Ecto neural progenitor cell (in vitro differentiated cells): ENCODE measurements around the gene ACTL6A.
"Not testable (repeated sequence)": the region's sequence is repeated elsewhere in the genome, so short reads cannot be mapped to it uniquely, and the experiment has no call there.

Experiments
- DNase-seq: peaks from one replicate; pipeline ENCODE4 v3.0.0-alpha.2; 2018; ENCODE audit warnings: low spot score

ACTL6A gene

DNA sequence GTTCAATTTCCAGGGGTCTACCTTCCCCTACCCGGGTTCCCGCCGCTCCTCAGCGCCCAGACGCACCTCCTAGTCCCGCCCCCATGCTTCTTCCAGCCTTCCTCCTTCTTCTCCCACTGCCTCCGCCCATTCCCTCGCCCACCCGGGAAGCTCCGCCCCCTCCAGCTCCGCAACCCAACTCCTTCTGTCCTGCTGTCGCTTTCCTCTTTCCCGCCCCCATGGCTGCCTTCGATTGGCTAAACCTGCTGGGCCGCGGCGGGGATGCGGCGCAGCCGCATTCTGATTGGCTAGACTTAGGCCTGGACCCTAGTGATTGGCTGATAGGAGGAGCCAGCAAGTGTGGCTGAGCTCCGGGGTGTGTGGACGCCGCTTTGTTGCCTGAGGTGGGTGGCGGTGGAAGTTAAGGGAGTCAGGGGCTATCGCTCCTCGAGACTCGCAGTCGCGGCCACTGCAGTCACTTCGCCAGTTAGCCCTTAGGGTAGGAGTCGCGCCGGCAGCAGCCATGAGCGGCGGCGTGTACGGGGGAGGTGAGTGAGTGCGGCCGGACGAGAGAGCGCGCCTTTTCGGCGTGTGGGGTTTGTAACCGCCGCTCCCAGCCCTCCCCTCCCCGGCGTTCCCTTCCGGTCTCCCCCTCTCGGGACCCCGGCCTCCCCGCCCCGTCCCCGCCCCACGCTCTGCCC lies at the start of gene ACTL6A:
Gene ACTL6A, plus strand, starts transcription at position 336 of the 680 bp plus-strand sequence. Its CDS starts 167 bp downstream, at position 503.
- DNase-seq: peak; percentile 100

DNA sequence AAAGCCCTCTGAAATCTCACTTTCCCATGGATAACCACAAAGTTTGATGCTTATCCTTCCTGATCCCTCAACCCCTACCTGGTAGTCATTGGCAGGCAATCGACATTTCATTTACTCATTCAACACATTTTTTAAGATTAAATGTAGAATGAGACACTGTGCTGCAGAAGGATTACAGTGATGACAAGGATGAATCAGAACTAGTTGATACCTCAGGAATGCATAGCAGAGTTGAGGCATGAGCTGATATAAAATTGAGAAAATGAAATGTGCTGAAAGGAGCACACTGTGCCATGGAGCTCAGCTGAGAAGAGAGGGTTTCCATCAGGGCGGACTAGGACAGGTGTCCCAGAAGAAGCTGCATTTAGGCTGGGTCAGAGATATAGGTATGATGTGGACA lies 48.9 kb upstream of the ACTL6A start:
- no peak for DNase-seq

DNA sequence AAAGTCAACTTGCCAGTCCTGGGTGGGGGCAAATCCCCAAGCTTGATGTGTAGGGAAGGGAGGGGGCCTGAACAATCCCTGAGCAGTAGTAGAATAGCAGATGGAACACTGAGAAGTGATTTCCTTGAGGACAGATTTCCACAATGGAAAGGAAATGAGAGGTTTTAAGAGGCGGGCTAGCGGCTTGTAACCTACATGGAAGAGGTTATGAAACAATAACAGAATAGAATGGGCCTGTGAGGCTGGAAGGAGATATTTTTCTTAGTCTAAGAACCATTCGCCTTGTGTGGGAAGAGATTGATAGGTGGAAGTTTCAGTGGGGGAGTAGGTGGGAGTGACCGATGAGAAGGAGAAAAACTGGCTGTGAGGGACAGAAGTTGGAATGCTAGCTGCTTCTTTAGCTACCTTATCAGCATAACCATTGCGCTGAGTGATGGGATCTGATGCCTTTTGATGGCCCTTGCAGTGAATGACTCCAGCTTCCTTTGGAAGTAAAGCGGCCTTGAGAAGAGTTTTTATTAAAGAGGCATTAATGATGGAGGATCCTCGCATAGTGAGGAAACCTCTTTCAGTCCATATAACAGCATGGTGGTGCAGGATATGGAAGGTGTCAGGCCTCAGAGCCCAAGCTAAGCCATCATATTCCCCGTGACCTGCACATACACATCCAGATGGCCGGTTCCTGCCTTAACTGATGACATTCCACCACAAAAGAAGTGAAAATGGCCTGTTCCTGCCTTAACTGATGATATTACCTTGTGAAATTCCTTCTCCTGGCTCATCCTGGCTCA lies 46.1 kb upstream of the ACTL6A start:
- not testable (repeated sequence) for DNase-seq

- DNase-seq: no peak
Observed at GRCh38 chr3:179526482-179526881, 36.2 kb upstream of the ACTL6A start.

- DNase-seq: peak; percentile 52
Observed at GRCh38 chr3:179526989-179527391, 35.7 kb upstream of the ACTL6A start.

GRCh38 chr3:179528772-179529171 lies 34.0 kb upstream of the ACTL6A start:
- no peak for DNase-seq

DNA sequence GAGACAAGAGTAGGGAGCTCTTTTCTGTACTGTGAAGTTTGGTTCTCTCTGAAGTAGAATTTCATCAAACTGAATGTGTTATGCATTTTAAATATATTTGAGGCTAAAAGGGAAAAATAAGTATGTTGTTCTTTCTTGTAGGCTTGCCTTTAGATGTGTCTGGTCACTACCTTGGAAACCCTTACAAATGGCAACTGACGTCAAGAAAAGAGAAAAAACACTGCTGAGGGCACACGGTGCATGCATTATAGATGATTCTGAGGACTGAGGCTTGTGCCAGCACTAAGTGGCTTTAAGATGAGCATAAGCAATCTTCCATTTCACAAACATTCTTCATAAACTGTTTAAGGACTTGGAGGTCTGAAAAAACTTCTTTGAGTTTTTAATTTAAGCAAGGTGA lies 31.1 kb upstream of the ACTL6A start:
- DNase-seq: no peak

DNA sequence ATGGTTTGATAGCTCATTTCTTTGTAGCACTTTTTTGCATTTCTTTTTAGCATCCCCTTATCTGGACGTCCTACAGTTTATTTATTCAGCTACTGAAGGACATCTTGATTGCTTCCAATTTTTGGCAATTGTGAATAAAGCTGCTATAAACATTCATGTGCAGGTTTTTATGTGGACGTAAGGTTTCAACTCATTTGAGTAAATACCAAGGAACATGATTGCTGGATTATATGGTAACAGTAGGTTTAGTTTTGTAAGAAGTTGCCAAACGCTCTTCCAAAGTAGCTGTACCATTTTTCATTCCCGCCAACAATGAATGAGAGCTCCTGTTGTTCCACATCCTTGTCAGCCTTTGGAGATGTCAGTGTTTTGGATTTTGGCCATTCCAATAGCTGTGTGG lies 29.5 kb upstream of the ACTL6A start:
- DNase-seq: no peak

DNA sequence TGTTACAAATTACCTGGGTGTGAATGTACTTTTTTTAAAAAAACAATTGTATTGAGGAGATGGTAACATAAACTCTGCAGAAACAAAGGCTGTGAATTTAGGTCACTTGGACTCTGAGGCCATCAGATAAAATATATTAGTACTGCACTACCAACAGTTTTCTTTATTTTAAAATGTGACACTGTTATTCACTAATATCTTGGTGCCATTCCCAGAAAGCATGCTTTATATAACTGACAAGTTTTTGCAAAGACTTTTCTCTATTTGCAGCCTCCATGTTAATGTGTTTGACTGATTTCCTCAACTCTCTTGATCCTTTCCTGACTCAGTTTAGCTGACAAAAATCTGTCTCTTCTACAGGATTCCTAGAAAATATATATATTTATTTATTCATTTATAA lies 26.5 kb upstream of the ACTL6A start:
- no peak for DNase-seq

DNA sequence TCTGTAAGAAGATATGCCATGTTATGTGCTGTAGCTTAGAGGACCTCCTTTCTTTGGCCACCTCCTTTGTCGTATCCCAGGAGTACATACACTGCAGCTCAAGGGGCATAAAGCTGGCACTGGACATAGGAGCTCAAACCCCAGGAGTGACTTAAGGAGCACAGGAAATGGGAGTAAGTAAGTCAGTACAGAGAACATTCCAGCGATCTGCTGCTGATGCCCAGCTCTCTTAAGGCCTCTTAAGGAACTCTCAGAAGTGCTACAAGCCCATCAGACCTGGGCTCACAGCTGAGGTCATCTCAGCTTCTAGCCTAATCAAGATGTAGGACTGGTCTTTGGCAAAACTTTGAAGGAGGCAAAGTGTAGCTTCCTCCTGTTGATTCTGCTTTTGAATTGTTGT lies 21.6 kb upstream of the ACTL6A start:
- DNase-seq: no peak

- DNase-seq: no peak
Observed at GRCh38 chr3:179541596-179541995, 21.1 kb upstream of the ACTL6A start.

- DNase-seq: no peak
Observed at GRCh38 chr3:179542375-179542774, 20.4 kb upstream of the ACTL6A start.

DNA sequence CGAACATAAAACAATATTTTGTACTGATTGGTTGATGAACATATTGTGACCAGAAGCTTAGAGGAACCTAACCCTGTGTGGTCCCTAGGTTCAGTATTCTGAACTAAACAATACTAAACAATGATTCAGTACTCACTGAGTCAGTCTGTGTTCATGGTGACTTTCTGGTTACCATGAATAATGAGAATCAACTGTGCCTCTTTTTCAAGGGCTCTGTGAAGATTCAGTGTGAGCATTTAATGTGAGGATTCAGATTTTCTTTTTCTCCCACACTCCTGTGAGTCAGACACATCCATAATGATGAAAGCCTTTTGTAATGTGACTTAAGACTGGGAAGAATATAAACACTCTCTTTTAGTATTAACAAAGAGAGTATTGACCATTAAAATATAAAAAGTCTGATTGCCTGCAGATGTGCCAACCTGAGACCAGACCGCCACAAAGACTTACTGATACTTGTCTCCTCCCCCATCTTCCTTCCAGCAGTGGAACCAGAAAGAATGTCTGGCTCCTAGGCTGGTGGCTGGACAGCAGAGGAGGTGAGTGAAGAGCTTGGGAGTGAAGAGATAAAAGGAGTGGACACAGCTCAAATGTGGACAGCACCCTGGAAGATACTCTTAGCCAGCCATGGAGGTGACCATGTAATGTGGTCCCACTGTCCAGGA lies 17.6 kb upstream of the ACTL6A start:
- no peak for DNase-seq

DNA sequence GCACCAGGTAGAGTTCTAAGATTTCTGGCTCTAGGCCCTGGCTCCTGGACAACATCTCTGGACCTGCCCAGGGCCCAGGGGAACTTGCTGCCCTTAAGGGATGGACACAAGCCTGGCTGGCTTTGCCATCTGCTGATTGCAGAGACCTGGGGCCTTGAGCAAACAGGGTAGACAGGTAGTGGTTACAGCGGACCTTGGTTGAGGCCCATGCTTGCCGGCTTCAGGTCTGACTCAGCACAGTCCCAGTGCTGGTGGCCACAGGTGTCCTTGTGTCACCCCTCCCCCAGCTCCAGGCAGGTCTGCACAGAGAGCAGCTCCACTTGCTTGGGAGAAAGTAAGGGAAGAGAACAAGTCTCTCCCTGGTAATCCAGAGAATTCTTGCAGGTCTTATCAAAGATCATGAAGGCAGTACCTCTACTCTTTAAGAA lies 15.9 kb upstream of the ACTL6A start:
- DNase-seq: no peak

DNA sequence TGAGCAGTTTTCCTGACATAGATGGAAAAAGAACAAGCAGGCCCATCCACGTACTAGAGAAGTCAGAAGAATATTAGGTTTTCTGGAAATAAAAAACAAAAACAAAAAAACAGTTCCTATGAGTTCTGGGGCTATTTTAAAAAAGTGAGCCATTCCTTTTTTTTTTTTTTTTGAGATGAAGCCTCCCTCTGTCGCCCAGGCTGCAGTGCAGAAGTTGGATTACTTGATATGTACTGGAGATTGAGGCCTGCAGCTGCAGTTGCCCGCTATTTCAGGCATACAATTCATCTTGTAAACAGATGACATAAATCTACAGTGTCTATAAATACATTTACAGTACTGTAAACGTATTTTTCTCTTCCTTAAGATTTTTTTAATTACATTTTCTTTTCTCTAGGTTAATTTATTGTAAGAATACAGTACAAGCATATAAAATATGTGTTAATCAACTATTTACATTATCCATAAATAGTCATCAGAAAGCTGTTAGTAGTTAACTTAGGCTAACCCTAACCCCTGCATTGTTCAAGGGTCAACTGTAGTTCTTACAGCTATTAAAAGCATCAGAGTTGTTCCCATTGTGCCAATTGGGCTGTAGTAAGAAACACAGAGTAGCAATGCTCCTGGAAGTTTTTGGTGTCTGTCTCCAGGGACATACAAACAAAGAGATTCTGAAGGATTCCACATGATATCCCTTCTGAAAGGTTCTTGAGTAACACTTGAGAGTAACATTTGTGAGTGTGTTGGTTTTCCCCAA lies 11.2 kb upstream of the ACTL6A start:
- DNase-seq: no peak

DNA sequence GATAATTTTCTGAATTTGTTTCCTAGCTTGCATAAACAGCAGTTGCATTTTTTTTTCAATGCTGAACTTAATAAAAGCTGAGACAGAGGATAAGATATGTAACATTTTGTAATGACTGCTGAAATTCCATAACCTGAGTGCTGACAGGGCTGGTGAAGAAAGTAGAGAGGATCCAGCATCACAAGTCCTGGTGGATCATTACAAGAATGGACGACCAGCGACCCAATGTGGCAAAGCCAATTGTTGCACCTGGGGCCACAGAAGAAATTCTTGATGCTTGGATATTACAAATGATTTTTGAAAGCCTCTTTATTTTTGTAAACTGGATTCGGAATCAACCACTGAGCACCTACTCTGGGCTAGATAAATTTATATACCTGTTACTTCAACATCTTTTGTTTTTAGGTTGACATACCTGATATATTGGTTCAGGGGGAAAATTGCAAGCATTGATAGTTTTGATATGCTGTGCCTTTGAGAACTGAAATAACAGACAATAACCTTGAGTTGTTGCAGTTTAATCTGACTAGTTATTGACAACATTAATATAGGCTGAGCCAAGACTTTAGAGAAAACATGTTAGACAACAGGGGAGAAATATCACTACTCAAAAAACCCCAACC lies 3.9 kb upstream of the ACTL6A start:
- peak; percentile 63 for DNase-seq

DNA sequence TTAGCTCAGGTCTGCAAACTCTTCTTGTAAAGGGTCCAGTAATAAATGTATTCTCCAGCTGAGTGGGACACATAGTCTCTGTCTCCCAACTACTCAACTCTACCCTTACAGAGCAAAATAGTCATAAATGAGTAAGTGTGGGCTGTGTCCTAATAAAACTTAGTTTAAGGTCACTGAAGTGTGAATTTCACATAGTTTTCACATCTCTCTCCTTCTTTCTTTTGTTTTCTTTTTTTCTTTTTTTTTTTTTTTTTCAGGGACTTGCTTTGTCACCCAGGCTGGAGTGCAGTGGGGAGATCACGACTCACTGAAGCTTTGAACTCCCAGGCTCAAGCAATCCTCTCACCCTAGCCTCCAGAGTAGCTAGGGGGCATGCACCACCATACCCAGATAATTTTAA lies 1.9 kb upstream of the ACTL6A start:
- DNase-seq: no peak

GRCh38 chr3:179563271-179563783 lies 601 bp downstream of the ACTL6A start:
- peak; percentile 80 for DNase-seq

DNA sequence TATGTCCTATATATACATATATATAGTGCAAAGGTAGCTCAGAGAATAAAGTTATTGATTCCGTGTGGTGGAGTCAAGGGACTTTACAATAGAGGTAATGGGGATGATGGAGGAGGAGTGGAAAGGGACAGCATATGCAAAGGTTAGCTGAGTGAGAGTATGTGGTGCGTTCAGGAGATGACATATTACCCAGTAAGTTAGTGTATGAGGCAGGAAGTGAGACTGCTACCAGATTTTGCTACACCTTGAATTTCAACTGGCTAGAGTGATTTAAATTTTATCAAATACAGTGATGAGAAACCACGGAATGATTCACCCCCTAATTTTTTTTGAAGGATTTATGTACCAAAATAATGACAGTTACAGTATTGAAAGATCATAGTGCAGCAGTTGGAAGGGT lies 2.8 kb downstream of the ACTL6A start:
- no peak for DNase-seq

GRCh38 chr3:179580992-179581391 lies 18.3 kb downstream of the ACTL6A start:
- DNase-seq: no peak

DNA sequence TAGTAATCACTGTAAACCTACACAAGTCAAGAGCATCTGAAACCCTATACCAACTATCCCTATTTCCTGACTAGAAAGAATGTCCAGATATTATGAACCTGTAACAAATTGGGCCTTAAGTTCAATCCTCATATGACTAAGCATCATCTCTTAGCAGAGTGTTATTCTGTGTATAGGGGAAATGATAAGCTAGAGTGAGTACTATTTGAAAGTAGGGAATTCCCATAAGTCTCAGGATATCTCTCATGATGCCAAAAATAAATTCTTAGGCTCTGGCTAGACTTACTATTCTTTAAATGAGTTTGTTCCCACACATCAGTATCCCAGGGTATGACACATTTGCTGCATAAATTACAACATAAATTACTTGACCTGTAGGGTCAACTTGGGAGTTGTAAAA lies 26.4 kb downstream of the ACTL6A start:
- DNase-seq: no peak

DNA sequence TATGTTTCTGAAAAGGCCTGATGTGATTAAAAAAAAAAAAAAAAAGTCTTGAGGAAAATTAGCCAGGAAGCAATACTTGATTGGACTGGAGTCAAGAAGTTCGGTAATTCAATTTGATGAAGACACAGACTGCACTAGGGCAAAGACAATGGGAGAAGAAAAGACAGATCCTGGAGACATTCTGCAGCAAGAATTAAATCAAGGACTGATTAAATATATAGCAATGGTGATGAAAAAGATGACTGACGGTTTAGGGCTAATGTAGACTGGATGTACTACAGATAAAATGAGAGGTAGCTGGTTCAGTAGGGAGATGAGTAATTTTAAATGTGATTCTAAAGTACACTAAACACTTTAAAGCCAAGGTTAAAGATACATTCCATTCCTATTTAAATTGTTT lies 27.9 kb downstream of the ACTL6A start:
- DNase-seq: no peak
